Panc1 (cell line): Measurements from ENCODE around the gene RELB. TPM values are rescaled to one million over a fixed set of nuclear protein-coding genes. Genes with fewer than 3 reads are reported as not detected.

Source experiments
- ATAC-seq: fragments of 200-7000 bp; cut with Tn5 transposase; 2 replicates; pipeline ENCODE4 v1.9.1; 2020; ENCODE audit warnings: mild to moderate bottlenecking, moderate library complexity
- BruUV-seq: library from RNA; stranded (reverse); fragments of 400-500 nt; replicated peaks from 2 replicates; lab custom pipeline; 2021; lab: Mats Ljungman, UMichigan
- CTCF ChIA-PET: fragments of 300-600 bp; sonication (Branson Sonifier 250); formaldehyde crosslinking; loops from one replicate; lab custom pipeline; 2022; ENCODE audit warnings: antibody characterized with exemption; lab: Charles Lee
- POLR2A ChIA-PET: fragments of 300-600 bp; sonication (Branson Sonifier 250); formaldehyde crosslinking; loops from one replicate; lab custom pipeline; 2022; ENCODE audit warnings: antibody characterized with exemption; lab: Charles Lee
- DNase-seq: peaks from one replicate; pipeline ENCODE4 v3.0.0-alpha.2; 2010; ENCODE audit warnings: low read depth, low spot score
- H3K27ac ChIP-seq: 2 replicates; pipeline ENCODE4 v1.5.1; 2011; ENCODE audit warnings: mild to moderate bottlenecking, low read length, inconsistent platforms
- H3K27me3 ChIP-seq: fragments of 200-500 bp; sonication (Bioruptor generic); 2 replicates; pipeline ENCODE4 v1.6.0; 2014; ENCODE audit warnings: low read length, inconsistent platforms; ENCODE audit not compliant: control insufficient read depth, insufficient read depth
- H3K36me3 ChIP-seq: fragments of 200-500 bp; sonication (Bioruptor generic); 2 replicates; pipeline ENCODE4 v1.5.1; 2014; ENCODE audit warnings: inconsistent platforms, mild to moderate bottlenecking, low read length, moderate library complexity; ENCODE audit not compliant: control insufficient read depth, insufficient read depth
- H3K4me1 ChIP-seq: 2 replicates; pipeline ENCODE4 v1.5.1; 2011; ENCODE audit warnings: inconsistent platforms, mild to moderate bottlenecking, low read length, moderate library complexity; ENCODE audit not compliant: control insufficient read depth, insufficient read depth
- H3K4me3 ChIP-seq, 2 experiments: 2 replicates each; pipeline ENCODE4 v1.5.1; 2011 to 2012; ENCODE audit warnings: low read depth in 2 of 2, low read length in 2 of 2, mild to moderate bottlenecking in 2 of 2, inconsistent platforms in 1 of 2, moderate library complexity in 1 of 2
- H3K9me3 ChIP-seq: fragments of 200-500 bp; sonication (Bioruptor generic); 2 replicates; pipeline ENCODE4 v1.5.1; 2014; ENCODE audit warnings: low read depth, mild to moderate bottlenecking, inconsistent platforms, low read length, moderate library complexity; ENCODE audit not compliant: control insufficient read depth, insufficient read depth
- CTCF ChIP-seq: fragments of 450-650 bp; IDR thresholded peaks from 2 replicates; pipeline ENCODE4 v1.5.1; 2017; ENCODE audit warnings: mild to moderate bottlenecking
- POLR2AphosphoS5 ChIP-seq: IDR thresholded peaks from 2 replicates; pipeline ENCODE4 v1.6.1; 2012; ENCODE audit warnings: mild to moderate bottlenecking, low read depth, low read length, moderate library complexity
- REST ChIP-seq, 2 experiments: IDR thresholded peaks; 2 replicates each; pipeline ENCODE4 v1.6.1; 2011 to 2012; ENCODE audit warnings: low read depth in 2 of 2, control low read depth in 1 of 2, low read length in 1 of 2, mild to moderate bottlenecking in 1 of 2, moderate library complexity in 1 of 2; ENCODE audit not compliant: insufficient read depth in 1 of 2
- SIN3A ChIP-seq: IDR thresholded peaks from 2 replicates; pipeline ENCODE4 v1.6.1; 2012; ENCODE audit warnings: low read depth, mild to moderate bottlenecking, low read length, moderate library complexity, borderline replicate concordance; ENCODE audit not compliant: insufficient read depth
- TCF7L2 ChIP-seq: IDR thresholded peaks from 2 replicates; pipeline ENCODE4 v1.6.1; 2011; ENCODE audit warnings: mild to moderate bottlenecking, low read depth, low read length, inconsistent platforms
- in situ Hi-C: cut with HindIII; loops from 2 replicates; pipeline ENCODE4 v1.10.0; 2016; ENCODE audit warnings: low sequenced_read_pairs, low pct_unique_long_range_greater_than_20kb
- intact Hi-C: fragments of 100-400 bp; cut with micrococcal nuclease; formaldehyde crosslinking; loops from one replicate; pipeline ENCODE4 v1.10.0; 2022; ENCODE audit not compliant: unreplicated experiment
- total RNA-seq: library from RNA; stranded (reverse); gene quantifications from one replicate; pipeline ENCODE4 v1.2.1, GENCODE V29; 2021; ENCODE audit not compliant: unreplicated experiment

Gene RELB
- total RNA-seq, 1 experiment from 2014 or later = 28.1 TPM

GRCh38 chr19:45032421-45032820, 31.2 kb downstream of the RELB start:
- TF ChIP-seq REST (IDR thresholded peaks at IDR 0.05; ENCODE audit: insufficient read depth in 1 of 2, low read depth in 2 of 2, low read length in 1 of 2) = no peak
- TF ChIP-seq SIN3A = no peak
- TF ChIP-seq POLR2AphosphoS5 = no peak
- TF ChIP-seq TCF7L2 = no peak
- no peak for TF ChIP-seq CTCF
- H3K36me3 ChIP-seq = no peaks in the 10 kb centered on the region
- DNase-seq (no peak), ATAC-seq (no peak)
- CTCF ChIA-PET = no interaction called here
- intact Hi-C loops (no loop called here), in situ Hi-C loops (no loop called here)
- H3K4me3 ChIP-seq = no peak overlapping the region
- POLR2A ChIA-PET = no interaction called here
- no peaks in the 10 kb centered on the region for H3K4me1 ChIP-seq
- H3K27ac ChIP-seq = no peak overlapping the region
- H3K9me3 ChIP-seq = no peaks in the 10 kb centered on the region
- no peaks in the 10 kb centered on the region for H3K27me3 ChIP-seq
- no TSS peak for BruUV-seq

- no peaks in the 10 kb centered on the region for H3K27me3 ChIP-seq
- intact Hi-C loops = no loop called here
- POLR2A ChIA-PET = interaction anchor here (0.6 kb wide), 1 partner anchor 1725 kb away, joined by 3 read pairs; no protein-coding TSS in a partner anchor
- TF ChIP-seq SIN3A (no peak), TCF7L2 (no peak), CTCF (no peak), POLR2AphosphoS5 (no peak), REST (IDR thresholded peaks at IDR 0.05; ENCODE audit: insufficient read depth in 1 of 2, low read depth in 2 of 2, low read length in 1 of 2) (no peak)
- no peak for DNase-seq
- H3K27ac ChIP-seq = no peak overlapping the region
- no peak for ATAC-seq
- H3K4me1 ChIP-seq = peaks cover 6% of the 10 kb centered on the region; the same call in 1 of the 2 replicates
- in situ Hi-C loops = no loop called here
- H3K36me3 ChIP-seq = no peaks in the 10 kb centered on the region
- H3K9me3 ChIP-seq = no peaks in the 10 kb centered on the region
- no peak overlapping the region for H3K4me3 ChIP-seq
- no TSS peak for BruUV-seq
- CTCF ChIA-PET = no interaction called here
Observed at GRCh38 chr19:45035755-45036154, 34.5 kb downstream of the RELB start.
